ENCODE results near the gene HCAR3. TPM values are rescaled to one million over a fixed set of nuclear protein-coding genes. Genes with fewer than 3 reads are reported as not detected.
"Not testable (repeated sequence)": the region's sequence is repeated elsewhere in the genome, so short reads cannot be mapped to it uniquely, and the experiment has no call there.

Gene HCAR3
- total RNA-seq, result not detected

DNA sequence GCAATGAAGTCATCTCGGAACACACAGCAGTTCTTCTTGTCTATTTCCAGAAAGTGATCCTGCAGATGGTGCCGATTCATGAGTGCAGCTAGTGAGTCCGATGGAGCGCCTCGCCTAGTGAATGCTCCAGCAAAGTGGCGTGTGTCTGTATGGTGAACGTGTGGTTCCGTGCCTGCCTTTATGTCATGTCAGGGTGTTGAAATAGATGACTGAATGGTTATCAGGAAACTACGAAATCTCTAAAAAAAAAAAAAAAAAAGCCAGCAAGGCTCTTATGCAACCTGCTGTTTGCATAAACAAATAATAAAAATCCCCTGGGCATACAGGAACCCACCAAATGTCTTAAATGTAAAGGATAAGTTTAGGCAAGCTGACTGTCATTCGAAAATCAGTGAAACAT, at the start of gene HCAR3:
Gene HCAR3, minus strand, starts transcription at position 154 of the 400 bp plus-strand sequence. Its CDS starts 74 bp downstream, at position 80.
- peaks cover 22% of the 10 kb centered on the region for H3K4me1 Mint-ChIP-seq (ENCODE audit: low read depth)
- CTCF ChIA-PET; H3K4me3 Mint-ChIP-seq; DNase-seq; H3K27me3 Mint-ChIP-seq (ENCODE audit: low read depth); H3K9me3 Mint-ChIP-seq; H3K36me3 Mint-ChIP-seq (ENCODE audit: low read depth); intact Hi-C loops (cut with micrococcal nuclease); H3K27ac Mint-ChIP-seq: not testable (repeated sequence)

DNA sequence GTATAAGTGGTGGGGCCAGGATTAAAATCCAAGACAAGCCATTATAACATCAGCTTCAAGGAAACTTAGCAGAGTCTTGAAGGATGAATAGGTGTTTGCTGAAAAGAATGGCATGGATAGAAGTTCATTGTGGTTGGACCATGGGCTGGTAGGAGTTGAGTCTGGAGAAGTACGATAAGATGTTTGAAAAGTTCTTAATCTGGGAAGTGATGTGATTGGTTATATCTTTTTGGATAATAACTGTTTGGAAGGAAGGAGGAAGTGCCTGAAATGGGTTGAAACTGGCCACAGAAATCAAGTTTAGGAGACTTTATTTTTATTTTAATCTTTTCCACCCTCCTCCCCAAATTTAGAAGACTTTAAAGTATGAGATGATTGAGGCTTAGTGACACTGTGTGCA, 41.0 kb upstream of the HCAR3 start:
- Mint-ChIP-seq H3K9me3 (no peaks in the 10 kb centered on the region), H3K4me3 (no peak overlapping the region), H3K27ac (no peak overlapping the region), H3K36me3 (ENCODE audit: low read depth) (peaks cover 49% of the 10 kb centered on the region), H3K4me1 (ENCODE audit: low read depth) (peaks cover 48% of the 10 kb centered on the region), H3K27me3 (ENCODE audit: low read depth) (no peaks in the 10 kb centered on the region)
- DNase-seq, result no peak
- CTCF ChIA-PET, result interaction anchor here (1.0 to 1.4 kb wide), 2 partner anchors 120 to 157 kb away, joined by 3 read pairs; no protein-coding TSS in a partner anchor
- intact Hi-C loops (cut with micrococcal nuclease), result loop anchor here (10.0 kb wide), 1 partner anchor 533 kb away; the partner anchor contains the start of gene DIABLO

DNA sequence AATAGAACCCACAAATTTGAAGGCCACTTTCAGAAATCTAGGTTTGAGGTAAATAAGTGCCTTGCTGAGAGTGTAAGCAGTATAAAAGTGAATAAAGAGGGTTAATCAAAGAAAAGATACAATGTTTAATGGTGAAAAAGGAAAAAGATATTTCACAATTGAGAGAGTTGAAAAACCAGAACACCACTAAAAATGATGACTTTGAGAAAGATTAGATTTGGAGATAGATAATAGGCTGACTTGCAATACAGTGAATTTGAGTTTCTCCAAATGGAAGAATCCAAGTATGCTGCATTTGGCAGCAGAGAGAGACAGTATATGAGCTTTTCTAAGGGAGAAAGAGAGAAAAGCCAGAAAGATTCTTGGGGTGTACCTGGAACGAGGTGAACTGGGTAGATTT, 38.2 kb upstream of the HCAR3 start:
- Mint-ChIP-seq H3K4me3 (no peak overlapping the region), H3K9me3 (no peaks in the 10 kb centered on the region), H3K27me3 (ENCODE audit: low read depth) (no peaks in the 10 kb centered on the region), H3K36me3 (ENCODE audit: low read depth) (peaks cover 40% of the 10 kb centered on the region), H3K4me1 (ENCODE audit: low read depth) (peaks cover 57% of the 10 kb centered on the region), H3K27ac (peak overlapping the region; percentile 16)
- no peak for DNase-seq
- CTCF ChIA-PET, result no interaction called here
- intact Hi-C loops (cut with micrococcal nuclease), result loop anchor here (10.0 kb wide), 1 partner anchor 530 kb away; the partner anchor contains the start of gene DIABLO

DNA sequence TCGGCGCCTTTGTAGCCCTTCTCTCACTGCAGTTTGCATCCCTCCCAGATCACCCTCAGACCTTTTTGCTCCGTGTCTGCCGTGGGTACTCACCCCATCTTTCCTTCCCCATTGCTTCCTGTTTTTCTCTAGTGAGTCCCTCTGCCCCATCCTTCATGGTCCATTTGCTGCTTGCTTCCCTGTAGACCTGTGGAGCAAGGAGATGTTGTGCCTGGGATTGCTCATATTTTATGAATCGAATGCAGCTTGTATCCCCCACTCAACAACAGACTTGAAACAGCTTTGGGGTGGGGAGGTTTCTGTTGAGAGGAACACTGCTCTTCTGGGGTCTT, 36.7 kb upstream of the HCAR3 start:
- Mint-ChIP-seq H3K4me3 (peak overlapping the region; percentile 98), H3K36me3 (ENCODE audit: low read depth) (peaks cover 33% of the 10 kb centered on the region), H3K27ac (peak overlapping the region; percentile 90), H3K27me3 (ENCODE audit: low read depth) (no peaks in the 10 kb centered on the region), H3K9me3 (no peaks in the 10 kb centered on the region), H3K4me1 (ENCODE audit: low read depth) (peaks cover 53% of the 10 kb centered on the region)
- CTCF ChIA-PET, result interaction anchor here (0.6 to 2.5 kb wide), 7 partner anchors 9 to 480 kb away, joined by 3 to 24 read pairs (median 3); no protein-coding TSS in a partner anchor
- DNase-seq, result no peak
- intact Hi-C loops (cut with micrococcal nuclease), result loop anchor here (2.0 to 10.0 kb wide), 4 partner anchors 22 to 528 kb away; partner anchors contain the start of genes CCDC62 and DIABLO

DNA sequence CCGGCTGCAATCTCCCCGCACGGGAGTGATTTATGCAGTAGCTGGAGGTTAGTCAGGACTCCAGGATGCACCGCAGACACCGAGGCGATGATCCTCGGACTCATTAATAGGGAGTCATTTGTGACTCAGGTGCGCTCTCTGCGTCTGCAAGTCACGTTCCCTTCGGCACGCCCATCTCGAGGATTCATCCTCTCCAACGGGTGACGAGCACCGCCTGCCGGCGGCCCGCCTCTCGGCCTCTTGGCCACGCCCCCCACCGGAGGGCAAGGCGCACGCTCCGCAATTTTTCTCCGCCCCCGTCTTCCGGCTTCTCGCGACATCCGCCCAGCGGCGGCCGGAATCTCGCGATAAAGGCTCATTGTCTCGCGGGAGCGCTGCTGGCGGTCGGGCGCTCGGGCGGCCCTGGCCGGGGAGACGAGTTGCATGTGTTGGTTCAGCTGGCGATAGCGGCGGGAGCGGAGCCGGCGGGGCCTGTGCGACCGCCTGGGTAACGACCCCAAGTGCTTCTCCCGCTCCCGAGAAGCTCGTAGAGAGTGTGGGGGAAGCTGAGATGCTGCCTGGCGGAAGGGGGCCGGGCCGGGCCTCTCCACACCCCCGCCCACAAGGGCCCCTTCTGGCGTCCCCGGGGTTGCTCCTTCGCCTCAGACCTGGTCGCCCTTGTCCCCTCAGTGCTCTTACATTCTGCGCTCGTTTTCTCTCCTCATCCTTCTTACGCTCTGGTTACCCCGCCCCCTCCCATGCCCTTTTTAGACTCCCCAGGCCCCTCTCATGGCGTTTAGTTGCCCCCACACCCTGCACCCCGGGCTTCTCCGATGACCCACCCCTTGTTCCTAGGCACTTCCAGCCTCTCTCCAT, 36.1 kb upstream of the HCAR3 start, which contains the start of gene DENR:
Gene DENR, plus strand, starts transcription at position 361 of the 855 bp plus-strand sequence. CDS start 878 bp downstream, outside the sequence.
- Mint-ChIP-seq H3K9me3 (no peaks in the 10 kb centered on the region), H3K4me1 (ENCODE audit: low read depth) (peaks cover 51% of the 10 kb centered on the region), H3K36me3 (ENCODE audit: low read depth) (peaks cover 30% of the 10 kb centered on the region), H3K4me3 (peak within 1 kb of the TSS; percentile 98), H3K27ac (peak within 1 kb of the TSS; percentile 90), H3K27me3 (ENCODE audit: low read depth) (no peaks in the 10 kb centered on the region)
- peak; percentile 100 for DNase-seq
- intact Hi-C loops (cut with micrococcal nuclease), result loop anchor here (1.0 to 10.0 kb wide), 12 partner anchors 19 to 528 kb away; partner anchors contain the start of genes CCDC62, CLIP1, DIABLO and KNTC1
- CTCF ChIA-PET, result interaction anchor here (0.6 to 2.5 kb wide), 8 partner anchors 8 to 479 kb away, joined by 3 to 24 read pairs (median 3); no protein-coding TSS in a partner anchor

DNA sequence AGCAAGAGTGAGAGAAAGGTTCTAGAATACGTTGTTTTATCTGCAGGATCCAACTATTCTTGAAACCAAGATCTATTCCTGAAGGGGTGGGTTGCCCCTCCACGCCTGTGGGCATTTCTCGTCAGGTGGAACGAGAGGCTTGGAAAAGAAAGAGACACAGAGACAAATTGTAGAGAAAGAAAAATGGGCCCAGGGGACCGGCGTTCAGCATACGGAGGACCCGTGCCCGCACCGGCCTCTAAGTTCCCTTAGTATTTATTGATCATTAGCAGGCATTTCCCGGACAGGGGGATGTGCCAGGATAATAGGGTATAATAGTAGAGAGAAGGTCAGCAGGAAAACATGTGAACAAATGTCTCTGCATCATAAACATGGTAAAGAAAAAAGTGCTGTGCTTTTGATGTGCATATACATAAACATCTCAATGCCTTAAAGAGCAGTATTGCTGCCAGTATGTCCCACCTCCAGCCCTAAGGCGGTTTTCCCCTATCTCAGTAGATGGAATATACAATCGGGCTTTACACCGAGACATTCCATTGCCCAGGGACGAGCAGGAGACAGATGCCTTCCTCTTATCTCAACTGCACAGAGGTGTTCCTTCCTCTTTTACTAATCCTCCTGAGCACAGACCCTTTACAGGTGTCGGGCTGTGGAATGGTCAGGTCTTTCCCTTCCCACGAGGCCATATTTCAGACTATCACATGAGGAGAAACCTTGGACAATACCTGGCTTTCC, 34.3 kb upstream of the HCAR3 start:
- Mint-ChIP-seq H3K27ac (peak overlapping the region; percentile 57), H3K36me3 (ENCODE audit: low read depth) (peaks cover 20% of the 10 kb centered on the region), H3K4me3 (peak overlapping the region; percentile 98), H3K4me1 (ENCODE audit: low read depth) (peaks cover 44% of the 10 kb centered on the region)
- not testable (repeated sequence) for H3K27me3 Mint-ChIP-seq (ENCODE audit: low read depth); DNase-seq; H3K9me3 Mint-ChIP-seq
- intact Hi-C loops (cut with micrococcal nuclease), result loop anchor here (10.0 kb wide), 1 partner anchor 526 kb away; the partner anchor contains the start of gene DIABLO
- CTCF ChIA-PET, result interaction anchor here (0.6 kb wide), 1 partner anchor 69 kb away, joined by 3 read pairs; no protein-coding TSS in a partner anchor

DNA sequence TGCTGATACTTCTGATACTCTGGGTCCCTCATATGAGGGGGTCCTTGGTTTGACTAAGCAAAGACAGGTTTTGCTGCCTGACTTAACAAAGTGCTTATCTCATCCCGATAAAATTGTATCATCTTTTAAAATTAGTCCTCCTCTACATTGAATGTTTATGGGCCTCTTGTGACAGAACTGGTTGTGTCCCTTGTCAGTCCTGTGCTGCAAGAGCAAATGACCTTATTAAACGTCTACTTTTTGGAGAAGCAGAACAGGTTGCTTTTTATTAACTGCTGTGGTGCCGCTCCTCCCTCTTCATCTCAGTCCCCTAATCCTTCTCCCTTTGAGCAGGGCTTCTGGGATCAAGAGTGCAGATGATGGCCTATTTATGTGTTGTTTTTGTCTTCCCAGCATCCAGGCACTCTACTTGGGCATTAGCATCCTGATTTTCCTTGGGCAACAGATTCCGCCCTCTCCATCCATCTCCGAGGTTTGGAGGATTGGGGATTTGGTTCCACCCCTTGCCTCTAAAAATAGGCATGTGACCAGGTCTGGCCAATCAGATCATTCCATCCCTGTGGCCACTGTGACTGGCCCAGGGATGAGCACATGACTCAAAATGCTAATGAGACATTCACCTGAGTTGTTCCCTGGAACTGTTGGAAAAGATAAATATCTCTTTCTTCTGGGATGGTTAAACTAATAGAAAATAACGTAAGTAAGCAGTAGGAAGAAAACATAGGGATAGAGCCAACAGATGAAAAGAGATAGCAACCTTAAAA, 33.1 kb upstream of the HCAR3 start:
- CTCF ChIA-PET, result interaction anchor here (0.6 kb wide), 1 partner anchor 67 kb away, joined by 3 read pairs; no protein-coding TSS in a partner anchor
- intact Hi-C loops (cut with micrococcal nuclease), result loop anchor here (10.0 kb wide), 1 partner anchor 525 kb away; the partner anchor contains the start of gene DIABLO
- no peak for DNase-seq
- H3K9me3 Mint-ChIP-seq, result no peaks in the 10 kb centered on the region
- H3K36me3 Mint-ChIP-seq (ENCODE audit: low read depth), result peaks cover 11% of the 10 kb centered on the region
- H3K4me1 Mint-ChIP-seq (ENCODE audit: low read depth), result peaks cover 35% of the 10 kb centered on the region
- H3K27me3 Mint-ChIP-seq (ENCODE audit: low read depth), result no peaks in the 10 kb centered on the region
- no peak overlapping the region for H3K27ac Mint-ChIP-seq
- H3K4me3 Mint-ChIP-seq, result no peak overlapping the region

DNA sequence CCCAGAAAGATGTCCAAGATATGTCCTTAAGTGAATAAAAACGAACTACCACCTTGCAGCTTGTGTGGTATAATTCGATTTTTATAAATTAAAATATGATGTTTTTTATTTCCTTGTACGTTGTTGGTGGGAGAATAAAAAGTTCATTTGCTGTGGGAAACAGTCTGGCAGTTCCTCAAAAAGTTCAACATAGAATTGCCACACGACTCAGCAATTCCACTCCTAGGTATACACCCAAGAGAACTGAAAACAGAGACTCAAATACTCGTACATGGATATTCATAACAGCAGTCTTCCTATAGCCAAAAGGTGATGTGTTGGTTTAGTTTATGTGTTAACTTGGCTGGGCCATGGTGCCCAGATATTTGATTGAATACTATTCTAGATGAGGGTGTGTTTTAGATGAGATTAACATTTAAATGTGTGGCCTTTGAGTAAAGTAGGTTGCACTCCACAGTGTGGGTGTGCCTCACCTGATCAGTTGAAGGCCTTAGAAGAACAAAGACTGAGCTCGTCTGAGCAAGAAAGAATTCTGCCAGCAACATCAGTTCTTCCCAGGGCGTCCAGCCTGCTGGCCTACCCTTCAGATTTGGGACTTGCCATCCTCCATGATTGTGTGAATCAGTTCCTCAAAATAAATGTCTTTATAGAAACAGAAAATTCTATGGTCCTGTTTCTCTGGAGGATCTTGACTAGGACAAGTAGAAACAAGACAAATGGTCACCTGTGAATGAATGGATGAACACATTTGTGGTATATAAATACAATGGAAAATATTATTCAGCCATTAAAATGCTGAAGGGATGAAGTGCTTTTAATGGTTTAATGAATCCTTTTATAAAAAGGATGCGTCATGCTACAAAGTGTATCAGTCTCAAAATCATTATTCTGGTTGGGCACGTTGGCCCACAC, 30.9 kb upstream of the HCAR3 start:
- no peak overlapping the region for H3K4me3 Mint-ChIP-seq
- H3K9me3 Mint-ChIP-seq, result no peaks in the 10 kb centered on the region
- DNase-seq, result no peak
- CTCF ChIA-PET, result interaction anchor here (0.7 kb wide), 1 partner anchor 133 kb away, joined by 3 read pairs; no protein-coding TSS in a partner anchor
- intact Hi-C loops (cut with micrococcal nuclease), result no loop called here
- H3K27ac Mint-ChIP-seq, result no peak overlapping the region
- no peaks in the 10 kb centered on the region for H3K27me3 Mint-ChIP-seq (ENCODE audit: low read depth)
- peaks cover 20% of the 10 kb centered on the region for H3K4me1 Mint-ChIP-seq (ENCODE audit: low read depth)
- no peaks in the 10 kb centered on the region for H3K36me3 Mint-ChIP-seq (ENCODE audit: low read depth)

DNA sequence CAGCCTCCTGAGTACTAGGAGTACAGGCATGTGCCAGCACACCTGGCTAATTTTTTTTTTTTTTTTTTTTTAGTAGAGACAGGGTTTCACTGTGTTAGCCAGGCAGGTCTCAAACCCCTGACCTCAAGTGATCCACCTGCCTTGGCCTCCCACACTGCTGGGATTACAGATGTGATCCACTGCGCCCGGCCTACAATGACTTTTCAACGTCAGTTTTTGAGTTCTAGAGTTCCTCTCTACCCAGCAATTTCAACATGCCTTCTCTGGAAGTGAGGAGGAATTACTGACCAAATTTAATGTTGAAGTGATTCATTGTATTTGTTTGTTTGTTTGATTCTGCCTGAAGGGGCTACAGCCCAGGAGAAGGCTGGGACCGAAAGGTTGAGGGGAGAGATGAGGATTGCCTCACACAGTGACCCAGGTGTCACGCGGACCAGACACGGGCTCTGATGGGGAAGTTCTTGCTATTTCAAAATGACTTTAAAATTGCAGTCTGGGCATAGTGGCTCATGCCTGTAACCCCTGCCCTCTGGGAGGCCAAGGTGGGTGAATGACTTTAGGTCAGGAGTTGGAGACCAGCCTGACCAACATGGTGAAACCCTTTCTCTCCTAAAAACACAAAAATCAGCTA, 27.4 kb upstream of the HCAR3 start:
- CTCF ChIA-PET, result interaction anchor here (0.8 kb wide), 1 partner anchor 9 kb away, joined by 4 read pairs; the partner anchor contains the start of gene DENR
- peaks cover 6% of the 10 kb centered on the region for H3K4me1 Mint-ChIP-seq (ENCODE audit: low read depth)
- no peak for DNase-seq
- H3K36me3 Mint-ChIP-seq (ENCODE audit: low read depth), result no peaks in the 10 kb centered on the region
- intact Hi-C loops (cut with micrococcal nuclease), result no loop called here
- H3K27me3 Mint-ChIP-seq (ENCODE audit: low read depth), result no peaks in the 10 kb centered on the region
- H3K27ac Mint-ChIP-seq, result no peak overlapping the region
- H3K4me3 Mint-ChIP-seq, result no peak overlapping the region
- H3K9me3 Mint-ChIP-seq, result no peaks in the 10 kb centered on the region

DNA sequence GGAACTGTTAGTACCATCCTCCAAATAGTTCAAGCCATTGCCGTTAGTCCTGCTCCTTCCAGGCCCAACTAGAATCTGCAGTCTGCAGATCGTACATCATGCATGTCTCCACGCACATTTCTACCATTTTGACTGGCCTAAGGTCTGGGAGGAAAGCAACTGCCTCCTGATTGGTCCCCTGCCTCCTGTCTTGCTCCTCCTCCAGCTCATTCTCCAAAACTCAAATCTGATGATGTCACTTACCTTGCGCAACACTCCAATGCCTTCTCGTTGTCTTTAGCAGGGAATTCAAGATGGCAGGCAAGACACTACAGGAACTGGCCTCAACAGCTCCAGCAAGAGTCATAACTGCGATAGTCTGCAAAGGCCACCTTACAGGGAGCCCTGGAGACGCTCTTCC, 23.7 kb upstream of the HCAR3 start:
- Mint-ChIP-seq H3K27me3 (ENCODE audit: low read depth) (no peaks in the 10 kb centered on the region), H3K27ac (no peak overlapping the region), H3K36me3 (ENCODE audit: low read depth) (no peaks in the 10 kb centered on the region), H3K4me1 (ENCODE audit: low read depth) (peaks cover 8% of the 10 kb centered on the region), H3K9me3 (peaks cover 2% of the 10 kb centered on the region), H3K4me3 (no peak overlapping the region)
- intact Hi-C loops (cut with micrococcal nuclease), result no loop called here
- CTCF ChIA-PET, result interaction anchor here (0.8 kb wide), 1 partner anchor 18 kb away, joined by 3 read pairs; no protein-coding TSS in a partner anchor
- DNase-seq, result no peak

Data from activated naive CD4-positive, alpha-beta T cell treated with anti-CD3 and anti-CD28 coated beads for 36 hours (primary cell).